Muscle of arm (tissue), 12 donors: Measurements from ENCODE around the gene MRI1. TPM values are rescaled to one million over a fixed set of nuclear protein-coding genes. Genes with fewer than 3 reads are reported as not detected.
"Not testable (repeated sequence)": the region's sequence is repeated elsewhere in the genome, so short reads cannot be mapped to it uniquely, and the experiment has no call there.

Source experiments
- DNase-seq: peaks from one replicate; pipeline ENCODE4 v3.0.0-alpha.2; 2013
- polyA plus RNA-seq, 12 donors: library from polyadenylated mRNA; unstranded; fragments of 120-200 nt; gene quantifications; one replicate each; pipeline ENCODE4 v1.2.1, GENCODE V29; 2013; ENCODE audit not compliant: insufficient read length in 12 of 12

MRI1 gene
- polyA plus RNA-seq, 12 donors: 10.1 to 32.8 (median 16.4) TPM; not detected in 1

DNA sequence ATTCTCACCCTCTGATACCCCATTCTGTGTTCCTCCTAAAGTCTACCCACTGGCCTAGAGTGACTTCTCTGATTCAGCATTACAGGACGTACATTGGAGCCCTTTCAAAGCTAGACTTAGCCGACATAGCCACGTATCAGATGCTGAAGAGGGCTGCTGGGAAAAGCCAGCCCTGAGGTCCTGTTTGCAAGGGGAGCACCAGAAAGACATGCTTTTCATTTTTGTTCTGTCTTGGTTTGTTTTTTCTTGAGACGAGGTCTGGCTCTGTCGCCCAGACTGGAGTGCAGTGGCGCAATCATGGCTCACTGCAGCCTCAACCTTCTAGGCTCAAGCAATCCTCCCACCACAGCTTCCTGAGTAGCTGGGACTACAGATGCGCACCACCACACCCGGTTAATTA lies 24.7 kb downstream of the MRI1 start:
- no peak for DNase-seq

DNA sequence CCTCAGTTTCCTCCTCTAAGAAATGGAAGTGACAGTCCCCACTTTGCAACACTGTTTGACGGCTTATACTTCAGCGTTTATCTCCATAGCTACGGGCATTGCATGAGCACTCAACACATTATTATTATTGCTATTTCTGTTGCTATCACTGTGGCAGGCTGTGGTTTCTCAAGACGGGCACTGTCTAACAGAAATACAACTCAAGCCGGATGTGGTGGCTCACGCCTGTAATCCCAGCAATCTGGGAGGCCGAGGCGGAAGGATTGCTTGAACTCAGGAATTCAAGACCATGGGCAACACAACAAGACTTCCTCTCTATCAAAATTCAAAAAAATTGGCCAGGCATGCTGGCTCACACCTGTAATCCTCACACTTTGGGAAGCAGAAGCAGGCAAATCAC lies 26.0 kb downstream of the MRI1 start:
- DNase-seq: no peak

DNA sequence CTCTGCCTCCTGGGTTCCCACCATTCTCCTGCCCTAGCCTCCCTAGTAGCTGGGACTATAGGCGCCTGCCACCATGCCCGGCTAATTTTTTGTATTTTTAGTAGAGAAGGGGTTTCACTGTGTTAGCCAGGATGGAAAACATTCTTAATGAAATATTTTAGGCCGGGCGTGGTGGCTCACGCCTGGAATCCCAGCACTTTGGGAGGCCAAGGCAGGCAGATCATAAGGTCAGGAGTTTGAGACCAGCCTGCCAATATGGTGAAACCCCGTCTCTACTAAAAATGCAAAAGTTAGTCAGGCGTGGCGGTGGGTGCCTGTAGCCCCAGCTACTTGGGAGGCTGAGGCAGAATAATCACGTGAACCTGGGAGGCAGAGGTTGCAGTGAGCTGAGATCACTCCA lies 29.0 kb downstream of the MRI1 start:
- not testable (repeated sequence) for DNase-seq

DNA sequence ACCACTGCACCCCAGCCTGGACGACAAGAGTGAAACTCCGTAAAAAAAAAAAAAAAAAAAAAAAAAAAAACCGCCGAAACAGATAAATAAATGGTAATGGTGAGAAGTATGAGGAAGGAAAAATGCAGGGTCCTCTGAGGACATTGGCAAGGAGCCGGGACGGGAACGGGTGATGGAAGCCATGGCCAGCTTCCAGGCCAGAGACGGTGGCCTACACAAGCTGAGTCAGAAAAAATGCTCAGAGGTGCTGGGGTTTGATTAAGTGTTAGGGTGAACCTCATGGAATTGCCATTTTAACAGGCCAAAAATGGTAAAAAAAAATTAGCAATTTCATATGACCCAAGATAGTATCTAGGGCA lies 30.1 kb downstream of the MRI1 start:
- peak; percentile 81 for DNase-seq

DNA sequence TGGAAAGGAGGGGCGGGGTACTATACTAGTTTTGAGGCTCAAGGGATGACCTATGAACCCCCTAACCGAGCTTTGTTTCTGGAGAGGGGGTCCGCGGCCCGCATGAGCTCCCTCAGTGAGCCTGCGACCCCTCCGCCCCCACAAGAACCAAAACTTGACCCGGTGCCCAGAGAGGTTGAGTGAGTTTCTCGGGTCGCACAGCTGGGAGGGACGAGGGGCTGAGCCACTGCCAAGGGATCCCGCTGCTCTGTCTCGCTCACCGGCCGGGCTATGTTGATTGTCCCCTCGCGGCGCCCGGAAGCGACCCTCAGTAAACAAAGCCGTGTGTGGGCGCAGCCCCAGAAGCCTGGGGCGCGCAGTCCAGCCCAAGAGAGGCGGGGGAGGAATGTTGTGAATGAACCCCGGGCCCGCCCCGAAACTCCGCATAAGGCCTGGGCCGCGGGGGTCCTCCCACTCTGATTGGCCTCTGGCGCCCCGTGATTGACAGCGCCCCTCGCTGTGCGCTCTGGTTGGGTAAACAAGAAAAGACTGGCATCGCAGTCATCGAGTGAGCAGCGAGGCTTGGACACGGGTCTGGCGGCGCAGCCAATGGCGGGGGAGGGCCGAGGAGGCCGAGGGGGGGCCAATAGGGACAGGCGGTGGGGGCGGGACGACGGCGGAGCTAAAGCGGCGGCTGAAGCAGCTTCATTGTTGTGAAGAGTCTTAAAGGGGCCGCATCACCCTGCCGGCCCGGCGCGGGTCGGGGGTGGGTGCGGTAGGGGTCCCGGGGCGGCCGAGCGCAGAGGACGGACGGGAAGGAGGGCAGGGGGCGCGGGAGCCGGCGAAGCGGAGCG lies 30.7 kb downstream of the MRI1 start, which contains the start of gene ZSWIM4:
Gene ZSWIM4, plus strand, starts transcription at position 687 of the 833 bp plus-strand sequence. CDS start 206 bp downstream, outside the sequence.
- peak; percentile 99 for DNase-seq

DNA sequence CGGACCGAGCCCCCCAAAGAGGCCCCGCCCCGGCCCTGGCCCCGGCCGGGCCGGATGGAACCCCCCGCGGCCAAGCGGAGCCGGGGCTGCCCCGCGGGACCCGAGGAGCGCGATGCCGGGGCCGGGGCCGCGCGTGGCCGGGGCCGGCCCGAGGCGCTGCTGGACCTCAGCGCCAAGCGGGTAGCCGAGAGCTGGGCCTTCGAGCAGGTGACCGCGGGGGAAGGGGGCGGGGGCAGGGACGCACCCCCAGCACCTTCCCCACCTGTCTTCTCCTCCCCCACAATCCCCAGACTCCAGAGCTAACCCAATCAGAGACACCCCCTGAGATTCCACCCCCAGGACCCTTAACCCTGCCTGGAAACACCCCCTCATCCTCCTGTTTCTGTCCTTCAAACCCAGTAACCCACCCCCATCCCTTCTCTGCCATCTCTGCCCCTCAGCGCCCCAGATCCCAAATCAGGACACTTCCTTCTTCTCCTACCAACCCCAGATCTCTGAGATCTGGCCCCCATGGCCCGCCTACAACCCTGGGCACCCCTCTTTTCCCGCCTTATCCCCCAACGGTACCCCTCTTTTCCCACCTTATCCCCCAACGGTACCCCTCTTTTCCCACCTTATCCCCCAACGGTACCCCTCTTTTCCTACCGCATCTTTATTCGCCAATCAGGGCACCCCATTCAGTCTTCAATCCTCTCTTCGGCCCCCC lies 31.4 kb downstream of the MRI1 start:
- no peak for DNase-seq

DNA sequence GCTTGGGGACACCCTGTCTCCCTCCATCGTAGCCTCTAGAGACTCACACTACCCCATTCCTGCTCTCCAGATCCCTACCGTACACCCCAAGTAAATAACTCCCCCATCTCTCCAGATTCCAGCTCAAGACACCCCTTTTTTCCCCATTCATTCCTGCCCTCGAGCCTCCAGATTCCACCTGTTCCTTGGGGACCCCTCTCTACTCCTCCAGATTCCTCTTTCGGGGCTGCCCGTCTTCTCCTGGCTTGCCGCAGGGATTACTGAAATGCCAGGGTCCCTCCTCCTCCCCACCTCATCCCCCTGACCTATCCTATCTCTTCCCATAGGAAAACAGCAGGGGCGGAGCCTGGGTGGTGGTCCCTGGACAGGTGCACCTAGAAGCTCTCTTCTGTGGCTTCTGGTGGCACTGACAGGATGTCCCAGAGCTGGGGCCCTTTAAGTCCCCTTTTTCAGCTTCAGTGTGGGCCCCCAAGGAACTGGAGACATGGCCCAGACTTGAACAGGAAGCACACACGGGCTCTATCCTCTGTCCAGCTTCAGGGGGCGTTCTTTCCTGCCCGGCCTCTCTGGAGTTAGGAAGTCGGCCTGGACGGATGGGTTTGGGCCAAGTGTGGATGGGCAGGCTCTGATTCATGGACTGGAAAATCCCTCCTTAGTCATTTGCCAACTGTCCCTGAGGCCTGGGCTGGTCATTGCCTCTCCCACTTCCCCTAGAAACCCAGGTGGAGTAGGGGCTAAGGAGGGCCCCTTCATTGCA lies 32.2 kb downstream of the MRI1 start:
- DNase-seq: no peak

DNA sequence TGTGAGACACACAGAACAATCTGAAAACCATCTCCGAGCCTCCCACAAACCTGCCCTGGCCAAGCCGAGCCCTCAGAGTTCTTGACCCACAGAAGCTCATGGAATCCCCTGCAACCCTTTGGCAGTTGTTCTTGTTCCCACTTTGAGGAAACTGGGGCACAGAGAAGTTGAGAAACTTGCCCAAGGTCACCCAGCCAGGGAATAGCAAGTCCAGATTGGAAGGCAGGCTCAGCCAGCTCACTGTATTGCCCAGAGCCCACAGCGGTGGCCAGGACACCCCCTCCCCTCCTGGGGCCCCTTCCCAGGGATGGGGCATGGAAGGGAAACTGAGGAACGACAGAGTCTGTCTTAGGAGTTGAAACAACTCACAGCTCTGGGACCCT lies 32.7 kb downstream of the MRI1 start:
- DNase-seq: no peak

DNA sequence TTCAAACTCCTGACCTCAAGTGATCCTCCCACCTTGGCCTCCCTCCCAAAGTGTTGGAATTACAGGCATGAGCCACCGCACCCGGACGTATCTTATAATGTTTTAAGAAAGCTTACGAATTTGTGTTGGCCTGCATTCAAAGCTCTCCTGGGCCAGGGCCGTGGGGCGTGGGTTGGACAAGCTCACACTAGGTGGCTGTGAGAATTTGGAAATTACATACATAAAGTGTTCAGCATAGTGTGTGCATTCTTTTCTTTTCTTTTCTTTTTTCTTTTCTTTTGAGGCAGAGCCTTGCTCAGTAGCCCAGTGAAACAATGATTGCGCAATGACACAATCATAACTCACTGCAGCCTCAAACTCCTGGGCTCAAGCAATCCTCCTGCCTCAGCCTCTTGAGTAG lies 33.5 kb downstream of the MRI1 start:
- no peak for DNase-seq

DNA sequence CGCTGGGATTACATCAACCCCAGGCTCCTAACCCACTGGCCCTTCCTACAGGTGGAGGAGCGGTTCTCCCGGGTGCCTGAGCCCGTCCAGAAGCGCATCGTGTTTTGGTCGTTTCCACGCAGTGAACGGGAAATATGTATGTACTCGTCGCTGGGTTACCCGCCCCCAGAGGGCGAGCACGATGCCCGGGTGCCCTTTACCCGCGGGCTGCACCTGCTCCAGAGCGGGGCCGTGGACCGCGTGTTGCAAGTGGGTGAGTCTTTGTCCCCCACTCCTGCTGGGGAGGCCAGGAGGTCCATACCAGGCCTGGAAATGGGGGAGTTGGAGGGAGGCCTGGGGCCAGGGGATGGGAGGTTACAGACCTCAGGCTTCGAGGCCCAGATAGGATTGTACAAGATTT lies 35.3 kb downstream of the MRI1 start:
- DNase-seq: no peak

DNA sequence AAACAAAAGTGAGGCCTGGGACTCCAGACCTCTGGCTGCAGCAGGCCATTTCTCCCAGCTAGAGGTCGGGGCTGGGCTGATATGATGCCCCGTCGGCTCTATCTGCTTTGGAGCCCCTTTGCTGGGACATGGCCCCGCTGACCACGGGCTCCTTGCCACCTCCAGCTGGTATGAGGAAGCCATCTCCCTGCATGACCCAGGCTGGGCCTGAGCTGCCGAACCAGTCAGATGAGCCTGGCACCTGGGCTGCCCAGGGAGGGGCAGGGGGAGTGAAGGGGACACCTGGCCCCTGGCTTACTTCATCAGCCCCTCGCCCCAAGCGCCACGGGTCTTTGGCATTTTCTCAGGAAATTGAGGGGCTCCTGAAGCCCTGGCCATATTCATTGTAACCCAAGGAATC lies 38.7 kb downstream of the MRI1 start:
- no peak for DNase-seq

DNA sequence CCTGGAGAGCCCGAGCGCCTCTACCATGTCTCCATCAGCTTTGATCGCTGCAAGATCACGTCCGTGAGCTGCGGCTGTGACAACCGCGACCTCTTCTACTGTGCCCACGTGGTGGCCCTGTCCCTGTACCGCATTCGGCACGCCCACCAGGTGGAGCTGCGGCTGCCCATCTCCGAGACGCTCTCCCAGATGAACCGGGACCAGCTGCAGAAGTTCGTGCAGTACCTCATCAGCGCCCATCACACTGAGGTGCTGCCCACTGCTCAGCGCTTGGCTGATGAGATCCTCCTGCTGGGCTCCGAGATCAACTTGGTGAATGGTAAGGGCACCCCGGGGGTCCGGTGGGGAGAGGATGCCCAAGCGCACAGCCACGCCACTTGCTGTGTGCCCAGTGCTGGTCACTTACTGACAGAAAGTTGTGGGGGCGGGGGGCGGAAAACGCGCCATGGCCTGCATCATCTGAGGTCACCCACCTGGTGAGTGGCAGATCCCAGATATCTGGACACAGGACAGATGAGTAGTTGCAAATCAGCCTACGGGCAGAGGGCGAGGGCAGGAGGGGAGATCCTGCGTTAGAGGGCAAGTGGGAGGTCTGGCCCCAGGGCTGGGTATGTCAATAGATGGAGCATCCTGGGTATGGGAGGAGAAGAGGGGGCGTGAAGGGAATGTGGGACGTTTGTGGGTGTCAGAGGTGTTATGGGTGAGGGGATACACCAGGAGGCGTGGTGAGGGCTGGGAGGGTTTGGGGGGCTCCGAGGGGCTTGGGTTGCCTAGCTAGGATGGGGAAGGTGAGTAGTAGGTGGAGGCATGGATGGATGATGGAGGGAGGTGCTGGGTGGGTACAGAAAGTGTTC lies 40.7 kb downstream of the MRI1 start:
- DNase-seq: no peak

DNA sequence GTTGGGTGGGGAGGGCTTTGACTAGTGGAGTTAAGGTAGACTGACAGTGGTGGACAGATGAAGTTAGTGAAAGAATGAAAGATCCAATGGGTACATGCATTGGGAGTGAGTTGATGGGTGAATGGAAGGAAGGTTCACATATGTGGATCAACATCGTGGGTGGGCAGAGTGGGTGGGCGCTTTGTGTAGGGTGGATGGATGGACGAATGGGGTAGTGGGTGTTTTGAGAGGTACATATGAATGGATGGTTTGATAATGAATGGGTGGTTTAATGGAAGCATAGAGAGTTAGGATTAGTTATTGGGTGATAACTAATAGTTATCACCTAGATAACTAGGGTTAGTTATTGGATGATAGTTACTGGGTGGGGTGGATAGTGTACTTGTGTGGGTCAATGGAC lies 42.4 kb downstream of the MRI1 start:
- no peak for DNase-seq

DNA sequence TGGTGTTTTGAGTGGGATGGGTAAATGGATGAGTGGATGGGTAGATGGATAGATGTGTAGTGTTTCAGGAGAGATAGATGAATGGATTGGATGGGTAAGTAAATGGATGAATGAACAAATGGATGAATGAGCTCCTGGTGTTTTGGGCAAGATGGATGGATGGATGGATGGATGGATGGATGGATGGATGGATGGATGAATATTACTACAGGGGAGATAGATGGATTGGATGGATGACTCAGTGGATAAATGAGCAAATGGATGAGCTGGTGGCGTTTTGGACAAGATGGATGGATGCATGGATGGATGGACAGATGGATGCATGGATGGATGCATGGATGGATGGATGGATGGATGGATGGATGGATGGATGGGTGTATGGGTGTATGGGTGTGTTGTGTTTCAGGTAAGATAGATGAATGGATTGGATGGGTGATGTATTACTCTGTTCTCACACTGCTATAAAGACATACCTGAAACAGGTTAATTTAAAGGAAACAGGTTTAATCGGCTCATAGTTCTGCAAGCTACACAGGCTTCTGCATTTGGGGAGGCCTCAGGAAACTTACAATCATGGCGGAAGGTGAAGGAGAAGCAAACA lies 43.2 kb downstream of the MRI1 start:
- DNase-seq: no peak

DNA sequence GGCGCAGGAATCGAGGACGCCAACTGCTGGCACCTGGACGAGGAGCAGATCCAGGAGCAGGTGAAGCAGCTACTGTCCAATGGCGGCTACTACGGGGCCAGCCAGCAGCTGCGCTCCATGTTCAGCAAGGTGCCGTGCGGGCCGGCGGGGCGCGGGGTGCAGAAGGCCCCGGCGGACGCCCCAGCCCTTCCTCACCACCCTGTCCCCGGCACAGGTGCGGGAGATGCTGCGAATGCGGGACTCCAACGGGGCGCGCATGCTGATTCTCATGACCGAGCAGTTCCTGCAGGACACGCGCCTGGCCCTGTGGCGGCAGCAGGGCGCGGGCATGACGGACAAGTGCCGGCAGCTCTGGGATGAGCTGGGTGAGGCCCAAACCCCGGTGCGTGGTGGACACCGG lies 44.5 kb downstream of the MRI1 start:
- no peak for DNase-seq

DNA sequence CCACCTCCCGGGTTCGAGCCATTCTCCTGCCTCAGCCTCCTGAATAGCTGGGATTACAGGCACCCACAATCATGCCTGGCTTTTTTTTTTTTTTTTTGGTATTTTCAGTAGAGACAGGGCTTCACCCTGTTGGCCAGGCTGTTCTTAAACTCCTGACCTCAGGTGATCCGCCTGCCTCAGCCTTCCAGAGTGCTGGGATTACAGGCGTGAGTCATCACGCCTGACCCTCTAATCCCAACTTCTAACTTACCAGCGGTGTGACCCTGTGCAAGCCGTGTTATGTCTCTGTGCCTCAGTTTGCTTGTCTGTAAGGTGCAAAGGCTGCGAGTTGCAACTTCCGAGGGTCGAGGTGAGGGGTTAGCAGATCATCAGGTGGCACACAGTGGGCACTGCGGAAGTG lies 48.2 kb downstream of the MRI1 start:
- no peak for DNase-seq

DNA sequence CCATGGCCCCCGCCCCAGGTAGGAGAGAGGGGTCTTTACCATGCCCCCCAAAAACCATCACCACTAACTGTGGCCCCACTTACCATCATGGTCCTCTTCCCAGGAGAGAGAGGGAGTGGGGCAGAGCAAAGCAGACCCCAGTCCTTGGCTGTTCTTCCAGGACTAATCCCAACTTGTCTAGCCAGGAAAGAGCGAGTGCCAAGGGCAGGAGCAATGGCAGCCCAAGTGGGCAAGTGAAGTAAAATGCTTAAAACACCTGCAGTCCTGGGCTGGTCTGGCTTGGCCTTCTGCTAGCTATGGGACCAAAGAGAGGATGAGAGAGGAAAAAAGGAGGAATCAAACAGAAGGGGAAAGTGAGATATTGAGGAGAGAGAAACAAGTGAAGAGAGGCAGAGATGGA lies 48.8 kb downstream of the MRI1 start:
- DNase-seq: no peak

DNA sequence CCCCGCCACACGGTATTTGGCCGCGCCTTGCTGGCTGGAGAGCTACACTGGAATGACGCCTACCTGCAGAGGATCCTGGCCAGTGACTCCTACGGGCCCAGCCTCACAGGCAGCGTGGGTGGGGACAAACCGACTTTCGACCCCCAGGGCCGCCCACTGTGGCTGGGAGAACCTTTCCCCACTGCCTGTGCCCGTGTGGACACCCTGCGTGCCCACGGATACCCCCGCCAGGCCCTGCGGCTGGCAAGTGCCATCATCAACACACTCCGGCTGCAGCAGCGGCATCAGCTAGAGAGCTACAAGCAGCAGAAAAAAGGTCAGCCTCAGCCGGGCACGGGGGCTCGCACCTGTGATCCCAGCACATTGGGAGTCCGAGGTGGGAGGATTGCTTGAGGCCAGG lies 50.2 kb downstream of the MRI1 start:
- no peak for DNase-seq

DNA sequence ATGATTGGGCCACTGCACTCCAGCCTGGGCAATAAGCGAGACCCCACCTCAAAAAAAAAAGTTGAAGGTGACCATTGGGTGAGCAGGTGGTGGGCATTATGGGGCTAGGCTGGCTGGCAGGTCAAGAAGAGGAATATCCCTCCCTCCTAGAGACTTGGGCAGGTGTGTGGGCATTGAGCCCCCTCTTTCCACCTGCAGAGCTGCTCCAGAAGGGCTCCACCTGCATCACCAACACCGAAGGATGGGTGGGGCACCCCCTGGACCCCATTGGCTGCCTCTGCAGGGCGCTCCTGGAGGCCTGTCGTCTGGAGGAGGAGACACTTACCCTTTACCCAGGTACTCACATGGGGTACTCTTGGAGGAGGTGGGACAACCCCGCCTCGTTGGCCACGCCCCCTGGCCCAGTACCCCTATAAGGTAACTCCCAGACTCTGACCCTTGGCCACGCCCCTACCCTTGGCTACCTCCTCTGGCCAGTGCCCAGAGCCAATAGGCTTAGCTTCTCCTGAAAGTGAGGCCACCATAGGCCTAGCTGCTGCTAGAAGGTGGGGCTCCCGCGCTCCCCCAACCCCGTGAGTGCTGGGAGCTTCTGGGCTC lies 52.8 kb downstream of the MRI1 start:
- DNase-seq: no peak

DNA sequence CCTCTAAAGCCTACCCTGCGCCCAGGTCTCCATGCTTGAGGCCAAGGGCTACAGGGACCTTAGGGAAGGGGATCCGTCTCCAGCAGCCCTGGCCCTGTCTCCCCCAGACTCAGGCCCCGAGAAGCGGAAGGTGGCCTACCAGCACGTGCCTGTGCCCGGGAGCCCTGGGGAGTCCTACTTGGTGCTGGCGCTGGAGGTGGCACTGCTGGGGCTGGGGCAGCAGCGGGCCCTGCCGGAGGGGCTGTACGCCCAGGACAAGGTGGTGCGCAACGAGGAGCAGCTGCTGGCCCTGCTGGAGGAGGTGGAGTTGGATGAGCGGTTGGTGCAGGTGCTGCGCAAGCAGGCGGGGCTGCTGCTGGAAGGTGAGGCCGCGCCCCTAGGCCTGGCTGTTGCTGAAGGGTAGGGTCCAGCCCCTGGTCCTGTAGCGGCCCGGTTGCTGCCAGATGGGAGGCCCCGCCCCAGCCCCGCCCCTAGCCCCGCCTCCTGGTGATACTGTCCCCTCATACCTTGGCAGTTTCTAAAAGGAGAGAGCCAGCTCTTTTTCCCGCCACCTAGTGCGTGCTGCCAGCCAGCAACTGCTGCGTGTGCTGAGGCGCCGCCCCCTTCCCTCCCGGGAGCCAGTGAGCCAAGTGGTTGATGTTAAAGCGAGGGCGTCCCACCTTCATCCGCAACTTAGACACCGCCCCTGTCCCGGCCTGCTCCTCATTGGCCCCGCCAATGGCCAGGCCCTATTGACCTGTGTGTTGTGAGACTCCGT lies 53.5 kb downstream of the MRI1 start:
- no peak for DNase-seq
